Limb (tissue), 2 donors: ENCODE results near the gene MAST2.

Experiments used
- DNase-seq, 2 donors: peaks; one replicate each; pipeline ENCODE4 v3.0.0-alpha.2; 2016; ENCODE audit errors: extremely low spot score in 2 of 2

MAST2 gene

DNA sequence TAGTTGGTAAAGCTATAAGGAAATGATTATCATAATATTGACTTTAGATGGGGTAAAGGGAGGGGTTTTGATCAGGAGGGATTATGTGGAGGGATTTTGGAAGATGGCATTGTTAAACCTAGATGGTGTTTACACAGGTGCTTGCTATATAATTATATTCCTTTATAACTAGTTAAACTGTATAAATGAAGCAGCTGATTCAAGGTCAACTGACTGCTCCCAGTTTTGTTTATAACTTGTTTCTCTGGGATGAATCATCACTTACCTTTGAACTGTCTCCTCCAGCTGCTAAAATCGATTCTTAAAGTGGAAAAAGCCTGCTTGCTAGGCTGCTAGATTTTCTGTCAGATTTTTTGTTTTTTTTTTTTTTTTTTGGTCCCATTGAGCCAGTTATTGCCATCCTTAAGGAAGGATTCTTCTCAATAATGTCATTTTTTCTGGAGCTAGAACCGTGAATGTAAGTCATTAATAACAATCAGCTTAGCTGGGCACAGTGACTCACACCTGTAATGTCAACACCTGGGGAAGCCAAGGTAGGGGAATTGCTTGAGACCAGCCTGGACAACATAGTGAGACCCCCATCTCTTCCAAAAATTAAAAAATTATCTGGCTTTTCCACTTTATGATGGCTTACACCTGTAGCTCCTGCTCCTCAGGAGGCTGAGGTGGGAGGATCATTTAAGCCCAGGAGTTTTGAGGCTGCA lies 175.8 kb downstream of the MAST2 start:
- DNase-seq: no peak

DNA sequence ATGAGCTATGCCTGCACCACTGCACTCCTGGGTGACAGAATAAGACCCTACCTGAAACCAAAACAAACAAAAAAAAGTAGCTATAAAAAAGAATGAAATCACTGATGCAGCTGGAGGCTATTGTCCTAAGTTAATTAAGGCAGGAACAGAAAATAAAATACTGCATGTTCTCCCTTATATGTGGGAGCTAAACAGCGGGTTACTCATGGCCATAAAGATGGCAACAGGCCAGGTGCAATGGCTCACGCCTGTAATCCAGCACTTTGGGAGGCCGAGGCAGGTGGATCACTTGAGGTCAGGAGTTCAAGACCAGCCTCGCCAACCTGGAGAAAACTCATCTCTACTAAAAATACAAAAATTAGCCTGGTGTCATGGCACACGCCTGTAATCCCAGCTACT lies 176.4 kb downstream of the MAST2 start:
- no peak for DNase-seq

DNA sequence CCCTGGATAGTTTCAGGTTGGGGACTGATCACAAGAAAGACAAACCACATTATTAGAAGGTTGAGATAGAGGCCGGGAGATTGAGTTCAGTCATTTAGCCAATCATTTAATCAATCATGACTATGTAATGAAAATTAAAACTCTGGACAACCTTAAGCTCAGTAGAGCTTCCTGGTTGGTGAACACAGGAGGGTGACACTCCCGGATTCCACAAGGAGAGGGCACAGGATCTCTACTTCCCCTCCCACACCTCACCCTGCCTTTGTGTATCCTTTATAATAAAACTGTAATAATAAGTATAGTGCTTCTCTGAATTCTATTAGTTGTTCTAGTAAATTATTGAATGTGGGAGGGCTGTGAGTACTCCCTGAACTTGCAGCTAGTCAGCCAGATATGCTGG lies 178.9 kb downstream of the MAST2 start:
- no peak for DNase-seq

DNA sequence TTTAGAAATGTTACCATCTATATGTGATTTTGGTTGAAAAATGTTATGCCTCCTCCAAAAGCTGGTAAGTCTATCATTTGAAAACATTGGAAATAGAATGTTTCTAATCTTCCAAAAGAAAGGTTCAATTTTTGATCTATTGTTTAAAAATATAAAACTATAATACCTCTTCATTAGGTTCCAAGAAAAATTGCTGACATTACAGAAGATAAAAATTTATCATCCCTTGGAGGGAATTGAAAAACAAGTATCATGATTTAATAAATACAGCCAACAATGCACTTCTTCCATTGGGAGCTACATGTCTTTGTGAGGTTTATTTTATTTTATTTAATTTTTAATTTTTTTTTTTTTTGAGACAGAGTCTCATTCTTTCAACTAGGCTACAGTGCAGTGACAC lies 180.6 kb downstream of the MAST2 start:
- no peak for DNase-seq

DNA sequence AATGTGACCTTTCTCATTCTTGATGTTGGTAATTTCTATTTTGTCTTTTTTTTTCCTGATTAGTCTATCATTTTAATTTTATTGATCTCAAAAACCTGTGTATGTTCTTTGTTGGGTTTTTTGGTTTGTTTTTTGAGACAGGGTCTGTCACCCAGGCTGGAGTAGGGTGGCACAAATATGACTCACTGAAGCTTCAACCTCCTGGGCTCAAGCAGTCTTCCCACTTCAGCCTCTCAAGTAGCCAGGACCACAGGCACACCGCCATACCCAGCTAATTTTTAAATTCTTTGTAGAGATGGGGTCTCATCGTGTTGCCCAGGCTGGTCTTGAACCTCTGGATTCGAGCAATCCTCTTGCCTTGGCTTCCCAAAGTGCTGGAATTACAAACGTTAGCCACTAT lies 183.8 kb downstream of the MAST2 start:
- no peak for DNase-seq

DNA sequence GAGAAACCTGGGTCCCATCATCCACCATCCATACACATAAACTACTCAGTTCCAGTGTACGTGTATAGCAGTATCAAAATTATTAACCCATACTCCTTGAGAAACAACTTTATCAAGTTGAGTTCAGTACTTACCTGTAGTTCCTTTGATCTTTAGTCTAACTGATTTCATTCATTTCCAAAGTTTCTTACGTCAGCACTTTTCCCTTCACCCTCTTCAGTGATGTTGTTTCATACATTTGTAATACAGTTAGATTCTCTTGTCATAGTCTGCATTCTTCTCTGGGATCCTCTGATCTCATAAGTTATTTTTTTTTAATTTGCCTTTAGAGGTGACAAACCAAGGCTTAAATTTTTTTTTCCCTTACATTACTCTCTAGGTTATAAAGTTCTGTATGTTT lies 185.8 kb downstream of the MAST2 start:
- no peak for DNase-seq

DNA sequence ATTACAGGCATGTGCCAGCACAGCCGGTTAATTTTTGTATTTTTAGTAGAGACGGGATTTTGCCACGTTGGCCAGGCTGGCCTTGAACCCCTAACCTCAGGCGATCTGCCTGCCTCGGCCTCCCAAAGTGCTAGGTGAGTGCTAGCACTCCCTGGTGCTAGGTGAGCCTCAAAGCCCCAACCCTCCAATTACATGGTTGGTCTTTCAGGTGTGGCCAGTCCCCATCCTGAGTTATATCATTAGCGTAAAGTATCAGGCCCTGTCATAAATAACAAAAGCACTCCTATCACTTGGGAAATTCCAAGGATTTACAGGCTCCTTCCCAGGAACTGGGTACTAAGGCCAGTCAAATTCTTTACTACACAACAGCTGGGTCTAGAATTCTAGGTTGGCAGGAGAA lies 191.0 kb downstream of the MAST2 start:
- DNase-seq: no peak

DNA sequence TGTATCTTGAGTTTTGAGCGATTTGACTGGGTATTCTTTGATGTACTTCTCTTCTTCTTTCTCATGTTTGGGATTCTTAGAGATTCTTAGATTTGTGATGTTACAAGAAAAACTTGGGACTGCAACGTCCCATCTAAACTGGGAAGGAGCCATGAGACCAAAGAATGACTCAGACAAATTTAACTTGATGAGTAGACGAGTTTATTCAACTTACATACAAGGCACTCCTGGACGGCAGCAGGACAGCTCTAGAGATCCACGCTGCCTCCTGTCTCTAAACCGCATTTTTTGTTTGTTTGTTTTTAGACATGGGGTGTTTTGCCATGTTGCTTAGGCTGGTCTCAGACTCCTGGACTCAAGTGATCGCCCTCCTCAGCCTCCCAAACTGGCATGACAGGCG lies 191.9 kb downstream of the MAST2 start:
- no peak for DNase-seq

DNA sequence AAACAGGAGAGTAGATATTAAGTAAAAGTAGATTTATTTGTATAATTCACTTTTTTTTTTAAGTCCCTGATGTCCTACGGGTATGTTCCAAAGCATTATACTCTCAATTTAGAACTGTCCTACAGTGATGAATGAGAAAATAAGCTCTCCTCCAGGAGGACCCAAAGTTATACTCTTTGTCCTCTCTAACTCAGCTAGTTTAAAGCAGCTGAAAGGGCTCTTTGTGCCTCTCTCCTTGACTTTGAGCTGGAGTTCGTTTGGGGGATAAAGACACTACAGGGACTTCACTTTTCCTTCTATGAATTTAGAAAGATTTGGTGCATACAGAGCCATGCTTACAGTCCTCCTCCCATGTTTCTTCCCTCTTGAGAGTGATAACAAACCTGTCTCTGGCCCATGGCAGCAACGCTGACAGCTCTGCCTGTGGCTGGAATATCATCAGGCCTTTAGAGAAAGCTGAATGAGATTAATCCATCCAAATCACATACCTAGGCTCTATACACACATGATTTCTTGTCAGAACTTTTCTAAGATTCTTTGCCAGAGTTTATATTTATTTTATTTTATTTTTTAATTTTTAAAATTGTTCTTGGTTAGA lies 194.7 kb downstream of the MAST2 start:
- no peak for DNase-seq

DNA sequence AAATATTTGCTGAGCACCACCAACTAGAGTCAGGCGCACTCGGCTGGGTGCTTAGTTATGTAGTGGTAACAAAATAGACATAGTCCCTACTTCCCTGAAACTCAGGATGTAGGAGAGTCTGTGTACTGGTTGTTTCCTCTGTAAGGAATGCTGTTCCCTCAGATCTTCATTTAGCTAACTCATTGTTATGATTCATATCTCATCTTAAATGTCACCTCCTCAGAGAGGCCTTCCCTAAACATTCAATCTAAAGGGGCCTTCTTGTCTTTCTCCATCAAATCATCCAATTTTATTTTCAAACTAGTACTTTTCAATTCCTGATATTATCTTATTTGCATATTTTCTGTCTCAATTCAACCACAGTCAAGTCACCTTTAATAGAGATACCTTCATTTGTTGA lies 196.1 kb downstream of the MAST2 start:
- no peak for DNase-seq

DNA sequence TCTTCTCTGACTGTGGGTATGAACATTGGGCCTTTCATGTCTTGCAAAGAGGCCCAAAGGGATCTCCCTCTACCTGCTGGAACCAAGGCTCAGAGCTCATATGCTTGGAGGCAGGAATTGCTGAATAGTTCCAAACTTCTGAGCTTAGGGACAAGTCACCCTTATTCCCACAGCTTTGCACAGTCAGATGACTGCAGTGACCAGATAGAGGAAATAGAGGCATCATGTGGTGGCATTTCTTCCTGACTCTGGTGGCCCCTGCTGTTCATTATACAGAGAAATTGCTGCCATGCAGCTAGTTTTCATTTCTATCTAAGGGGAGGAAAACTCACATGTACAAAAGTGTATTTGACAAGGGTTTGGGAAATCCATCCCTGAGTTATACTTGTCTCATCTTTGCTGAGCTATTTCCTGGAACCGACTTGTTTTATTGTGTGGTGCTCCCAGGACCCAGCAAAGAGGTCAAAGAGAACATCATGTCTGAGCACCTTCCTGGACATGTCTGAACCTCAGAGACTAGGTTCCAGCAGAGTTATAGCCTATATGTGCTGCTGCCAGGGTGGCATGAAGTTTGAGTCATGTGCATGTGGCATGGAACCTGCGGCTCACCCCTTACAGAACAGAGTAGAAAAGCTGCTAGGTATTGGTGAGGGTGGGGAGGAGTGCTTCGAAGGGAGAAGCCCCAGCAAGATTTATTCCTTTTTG lies 197.8 kb downstream of the MAST2 start:
- DNase-seq: no peak

DNA sequence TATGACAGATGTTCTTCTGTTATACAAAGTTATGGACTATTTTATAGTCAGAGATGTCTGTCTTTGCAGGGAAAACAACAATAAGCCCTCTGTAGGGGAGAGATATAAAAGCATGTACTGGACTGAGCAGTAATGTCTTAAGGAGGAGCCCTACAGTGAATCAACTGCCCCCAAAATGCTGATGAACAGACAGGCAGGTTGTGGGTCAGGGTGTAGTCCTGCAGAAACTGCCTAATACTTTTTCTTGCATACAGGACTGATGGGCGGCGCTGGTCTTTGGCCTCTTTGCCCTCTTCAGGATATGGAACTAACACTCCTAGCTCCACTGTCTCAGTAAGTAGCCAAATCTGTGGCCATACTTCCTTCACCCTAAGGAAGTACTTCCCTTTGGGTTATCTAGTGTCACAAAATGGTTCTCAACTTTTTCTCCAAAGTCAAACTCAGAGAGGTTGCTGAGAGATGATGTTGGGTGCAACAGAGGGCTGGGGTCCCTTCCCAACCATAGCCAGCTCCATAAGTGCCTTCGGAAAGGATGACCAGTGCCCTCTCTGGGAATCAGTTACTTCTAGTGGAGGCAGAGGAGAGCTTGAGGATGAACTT lies 199.2 kb downstream of the MAST2 start:
- no peak for DNase-seq

DNA sequence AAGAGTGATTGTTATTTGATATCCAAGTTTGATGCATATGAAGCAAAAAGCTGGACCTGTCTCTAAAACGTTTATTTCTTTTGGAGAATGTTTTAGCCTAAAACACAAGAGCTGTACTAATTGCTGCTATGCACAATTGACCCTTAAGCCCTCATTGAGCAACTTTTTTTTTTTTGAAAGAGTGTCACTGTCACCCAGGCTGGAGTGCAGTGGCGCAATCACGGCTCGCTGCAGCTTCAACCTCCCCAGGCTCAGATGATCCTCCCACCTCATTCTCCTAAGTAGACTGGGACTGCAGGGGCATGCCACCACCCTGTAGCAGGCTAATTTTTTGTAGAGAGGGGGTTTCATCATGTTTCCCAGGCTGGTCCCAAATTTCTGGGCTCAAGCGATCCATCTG lies 199.9 kb downstream of the MAST2 start:
- no peak for DNase-seq

DNA sequence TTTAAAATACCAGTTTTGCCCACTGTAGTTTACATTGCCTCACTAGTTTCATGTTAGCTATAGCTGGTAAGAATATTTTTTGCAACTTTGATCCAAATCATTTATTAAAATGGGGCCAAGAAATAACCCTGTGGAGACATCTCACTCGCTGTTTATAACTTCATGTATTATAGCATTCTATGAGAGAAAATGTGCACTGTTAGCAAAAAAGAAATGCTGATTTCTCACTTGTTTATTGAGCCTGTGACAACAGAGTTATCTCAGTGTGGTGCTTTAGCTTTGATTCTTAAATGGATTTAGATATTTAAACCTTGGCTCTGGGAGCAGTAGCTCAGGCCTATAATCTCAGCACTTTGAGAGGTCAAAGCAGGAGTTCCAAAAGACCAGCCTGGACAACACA lies 201.1 kb downstream of the MAST2 start:
- no peak for DNase-seq

DNA sequence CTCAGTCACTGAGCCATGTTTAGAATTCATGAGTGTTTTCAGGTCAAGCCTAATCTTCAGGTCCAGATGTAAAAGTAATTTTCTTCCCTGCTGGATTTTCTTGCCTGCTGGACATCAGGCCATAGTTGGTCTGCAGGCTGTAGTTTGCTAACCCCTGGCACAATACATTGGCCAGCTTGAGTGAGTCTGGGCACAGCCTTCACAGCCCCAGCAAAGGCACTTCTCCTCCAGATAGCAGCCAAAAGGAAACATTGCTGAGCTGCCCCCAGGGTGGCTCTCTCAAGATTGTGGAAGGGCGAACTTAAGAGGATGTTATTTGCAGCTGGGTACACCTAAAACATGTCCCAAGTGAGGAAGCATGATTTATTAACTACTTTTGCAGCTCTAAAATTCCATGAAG lies 202.2 kb downstream of the MAST2 start:
- no peak for DNase-seq

DNA sequence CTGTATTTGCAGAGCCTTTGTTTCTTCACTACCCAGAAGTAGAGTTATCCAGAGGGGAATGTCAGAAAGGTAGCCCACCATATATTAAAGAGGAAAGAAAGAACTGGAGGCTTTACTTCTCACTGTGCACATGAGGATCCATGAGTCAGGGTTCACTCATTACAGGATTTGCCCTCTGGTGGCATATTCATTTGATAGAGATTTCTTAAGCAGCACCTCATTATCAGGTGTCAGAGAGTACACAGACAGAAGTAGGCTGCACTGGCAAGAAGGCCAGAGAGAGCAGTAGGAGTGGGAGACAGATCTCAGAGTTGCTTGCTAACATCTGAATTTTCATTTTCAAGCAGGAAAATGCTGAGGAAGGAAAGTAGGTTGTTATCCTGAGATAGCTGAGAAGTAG lies 205.2 kb downstream of the MAST2 start:
- DNase-seq: no peak

DNA sequence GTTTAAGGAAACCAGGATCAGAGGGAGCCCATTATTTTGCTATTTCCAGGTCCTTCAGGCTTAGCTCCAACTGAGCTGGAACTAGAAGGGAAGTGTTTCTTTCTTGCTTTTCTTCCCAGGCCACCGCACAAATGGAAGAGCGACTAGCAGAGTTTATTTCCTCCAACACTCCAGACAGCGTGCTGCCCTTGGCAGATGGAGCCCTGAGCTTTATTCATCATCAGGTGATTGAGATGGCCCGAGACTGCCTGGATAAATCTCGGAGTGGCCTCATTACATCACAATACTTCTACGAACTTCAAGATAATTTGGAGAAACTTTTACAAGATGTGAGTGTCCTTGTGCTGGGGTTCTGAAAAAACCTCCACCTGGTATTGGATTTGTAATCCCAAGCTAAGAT lies 207.2 kb downstream of the MAST2 start:
- no peak for DNase-seq

DNA sequence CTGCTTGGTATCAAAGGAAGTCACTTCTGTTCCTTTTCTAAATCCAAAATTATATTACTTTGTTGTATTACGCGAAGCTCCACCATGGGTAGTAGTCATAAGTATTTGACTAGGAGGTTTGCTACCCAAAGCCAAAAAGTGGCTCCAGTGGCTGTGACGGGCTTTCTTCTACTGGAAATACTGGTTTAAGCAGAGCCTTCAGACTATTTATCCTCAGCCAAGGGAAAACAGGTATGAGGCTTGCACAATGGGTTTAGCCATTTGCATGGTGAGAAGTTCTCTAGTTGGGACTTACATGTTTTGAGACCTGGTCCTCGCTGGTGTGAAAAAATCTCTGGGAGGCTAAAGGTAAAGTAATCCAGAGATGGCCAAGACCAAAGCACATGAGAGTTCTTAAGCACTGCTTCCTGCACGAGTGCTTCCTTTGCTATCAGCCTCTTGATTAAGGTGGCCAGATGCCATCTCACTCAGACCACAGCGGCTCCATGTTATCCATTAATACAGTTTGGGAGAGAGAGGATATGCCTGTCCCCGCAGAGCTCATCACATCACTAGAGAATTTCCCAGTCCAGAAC lies 207.8 kb downstream of the MAST2 start:
- DNase-seq: no peak

DNA sequence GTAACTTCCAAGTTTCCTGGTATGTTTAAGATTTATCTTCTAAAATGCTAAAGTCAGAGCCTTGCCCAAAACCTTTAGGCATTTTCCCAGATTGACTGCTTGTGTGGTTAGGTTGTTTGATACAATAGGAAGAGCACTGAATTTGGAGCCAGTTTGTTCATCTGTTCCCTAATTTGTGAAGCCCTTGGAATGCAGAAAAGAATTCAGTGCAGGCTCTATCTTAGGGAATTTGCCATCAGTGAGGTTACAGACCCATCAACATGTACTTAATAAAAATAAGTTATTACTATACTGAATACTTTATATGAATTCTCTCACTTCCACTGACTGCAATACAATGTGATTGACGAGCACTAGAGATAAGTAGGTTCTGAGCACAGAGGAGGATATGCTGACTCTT lies 208.8 kb downstream of the MAST2 start:
- no peak for DNase-seq

DNA sequence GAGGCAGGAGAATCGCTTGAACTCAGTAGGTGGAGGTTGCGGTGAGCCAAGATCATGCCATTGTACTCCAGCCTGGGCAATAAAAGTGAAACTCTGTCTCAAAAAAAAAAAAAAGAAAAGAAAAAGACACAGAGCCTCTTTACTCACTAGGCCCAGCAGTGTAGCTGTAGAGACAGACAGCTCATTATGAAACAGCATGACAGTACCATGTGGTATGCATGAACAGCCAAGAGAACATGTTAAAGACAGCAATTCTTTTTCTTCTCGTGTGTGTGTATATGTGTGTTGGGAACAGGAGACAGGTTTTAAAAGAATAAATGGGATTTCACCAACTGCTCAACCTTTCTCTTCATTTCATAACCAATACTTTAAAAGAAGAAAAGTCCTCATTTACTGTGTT lies 210.2 kb downstream of the MAST2 start:
- no peak for DNase-seq

DNA sequence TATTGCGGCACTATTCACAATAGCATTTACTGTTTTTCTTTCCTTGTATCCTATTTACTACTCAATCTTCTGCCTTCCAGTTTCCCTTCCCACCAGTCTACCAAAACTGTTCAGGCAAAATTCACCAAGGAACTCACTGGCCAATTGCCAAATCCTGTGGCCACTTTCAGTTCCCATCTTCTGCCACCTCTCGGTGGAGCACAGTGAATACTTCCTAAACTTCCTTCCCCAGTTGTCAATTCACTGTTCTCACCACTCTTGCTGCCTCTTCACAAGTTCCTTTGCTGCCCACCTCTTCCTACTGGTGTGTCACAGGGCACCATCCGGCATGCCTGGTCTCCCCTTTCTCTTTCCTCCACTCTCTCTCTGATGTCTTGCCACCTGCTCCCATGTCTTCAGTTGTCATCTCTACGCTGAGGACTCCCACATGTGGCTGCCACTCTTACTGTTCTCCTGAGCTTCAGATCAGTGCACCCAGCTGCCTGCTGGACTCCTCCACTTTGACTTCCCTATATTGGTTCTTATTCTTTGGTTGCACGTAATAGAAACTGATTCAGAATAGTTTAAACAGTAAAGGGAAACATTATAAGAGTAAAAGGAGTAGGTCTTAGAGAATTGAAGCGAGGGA lies 214.6 kb downstream of the MAST2 start:
- DNase-seq: no peak

DNA sequence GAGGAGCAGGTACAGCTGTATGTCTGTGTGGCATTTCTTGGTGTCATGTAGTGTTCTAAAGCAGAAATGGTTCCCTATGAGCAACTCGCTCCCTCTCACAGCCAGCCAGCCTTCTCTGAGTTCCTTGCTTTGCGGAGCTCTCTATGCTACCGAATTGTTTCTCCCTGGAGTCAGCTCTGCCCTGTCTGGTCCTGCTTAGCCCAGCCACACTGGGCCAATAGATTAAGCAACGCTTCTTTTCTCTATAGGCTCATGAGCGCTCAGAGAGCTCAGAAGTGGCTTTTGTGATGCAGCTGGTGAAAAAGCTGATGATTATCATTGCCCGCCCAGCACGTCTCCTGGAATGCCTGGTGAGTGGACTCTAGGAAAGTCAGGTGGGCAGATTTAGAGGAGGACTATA lies 215.9 kb downstream of the MAST2 start:
- DNase-seq: no peak
